Measurements from ENCODE around the gene PHF21A.

- TF ChIP-seq CTCF (IDR thresholded peaks at IDR 0.05; ENCODE audit: low read length) (no peak), EZH2 (IDR thresholded peaks at IDR 0.05; ENCODE audit: borderline replicate concordance, low read length) (no peak)
Measured at GRCh38 chr11:45896422-45896984, 224.8 kb downstream of the PHF21A start.

All from OCI-LY1 (cell line).